Thyroid gland (tissue), 4 donors: ENCODE results near the gene ZNF583.

Experiments
- POLR2A ChIP-seq, 2 donors: fragments of 450-650 bp; IDR thresholded peaks; one replicate each; pipeline ENCODE4 v1.6.1; 2017; ENCODE audit warnings: antibody characterized with exemption in 2 of 2, mild to moderate bottlenecking in 2 of 2, moderate library complexity in 1 of 2
- TF ChIP-seq, protein P1 (sequence below), 6 experiments: fragments of 200-600 bp in 3 of 6; fragments of 450-650 bp in 3 of 6; sonication (generic) in 3 of 6; IDR thresholded peaks; one replicate each; pipeline ENCODE4 v1.5.1; 2016 to 2019; ENCODE audit warnings: antibody characterized with exemption in 6 of 6, mild to moderate bottlenecking in 2 of 6, inconsistent platforms in 1 of 6, moderate library complexity in 1 of 6

GRCh38 chr19:56423276-56423984 is 19.3 kb downstream of the ZNF583 start:
- TF ChIP-seq, protein P1, sequence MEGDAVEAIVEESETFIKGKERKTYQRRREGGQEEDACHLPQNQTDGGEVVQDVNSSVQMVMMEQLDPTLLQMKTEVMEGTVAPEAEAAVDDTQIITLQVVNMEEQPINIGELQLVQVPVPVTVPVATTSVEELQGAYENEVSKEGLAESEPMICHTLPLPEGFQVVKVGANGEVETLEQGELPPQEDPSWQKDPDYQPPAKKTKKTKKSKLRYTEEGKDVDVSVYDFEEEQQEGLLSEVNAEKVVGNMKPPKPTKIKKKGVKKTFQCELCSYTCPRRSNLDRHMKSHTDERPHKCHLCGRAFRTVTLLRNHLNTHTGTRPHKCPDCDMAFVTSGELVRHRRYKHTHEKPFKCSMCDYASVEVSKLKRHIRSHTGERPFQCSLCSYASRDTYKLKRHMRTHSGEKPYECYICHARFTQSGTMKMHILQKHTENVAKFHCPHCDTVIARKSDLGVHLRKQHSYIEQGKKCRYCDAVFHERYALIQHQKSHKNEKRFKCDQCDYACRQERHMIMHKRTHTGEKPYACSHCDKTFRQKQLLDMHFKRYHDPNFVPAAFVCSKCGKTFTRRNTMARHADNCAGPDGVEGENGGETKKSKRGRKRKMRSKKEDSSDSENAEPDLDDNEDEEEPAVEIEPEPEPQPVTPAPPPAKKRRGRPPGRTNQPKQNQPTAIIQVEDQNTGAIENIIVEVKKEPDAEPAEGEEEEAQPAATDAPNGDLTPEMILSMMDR (IDR thresholded peaks at IDR 0.05) = no peak
- no peak for TF ChIP-seq POLR2A (IDR thresholded peaks at IDR 0.05)
